ENCODE measurements around the gene TBX21.

DNA sequence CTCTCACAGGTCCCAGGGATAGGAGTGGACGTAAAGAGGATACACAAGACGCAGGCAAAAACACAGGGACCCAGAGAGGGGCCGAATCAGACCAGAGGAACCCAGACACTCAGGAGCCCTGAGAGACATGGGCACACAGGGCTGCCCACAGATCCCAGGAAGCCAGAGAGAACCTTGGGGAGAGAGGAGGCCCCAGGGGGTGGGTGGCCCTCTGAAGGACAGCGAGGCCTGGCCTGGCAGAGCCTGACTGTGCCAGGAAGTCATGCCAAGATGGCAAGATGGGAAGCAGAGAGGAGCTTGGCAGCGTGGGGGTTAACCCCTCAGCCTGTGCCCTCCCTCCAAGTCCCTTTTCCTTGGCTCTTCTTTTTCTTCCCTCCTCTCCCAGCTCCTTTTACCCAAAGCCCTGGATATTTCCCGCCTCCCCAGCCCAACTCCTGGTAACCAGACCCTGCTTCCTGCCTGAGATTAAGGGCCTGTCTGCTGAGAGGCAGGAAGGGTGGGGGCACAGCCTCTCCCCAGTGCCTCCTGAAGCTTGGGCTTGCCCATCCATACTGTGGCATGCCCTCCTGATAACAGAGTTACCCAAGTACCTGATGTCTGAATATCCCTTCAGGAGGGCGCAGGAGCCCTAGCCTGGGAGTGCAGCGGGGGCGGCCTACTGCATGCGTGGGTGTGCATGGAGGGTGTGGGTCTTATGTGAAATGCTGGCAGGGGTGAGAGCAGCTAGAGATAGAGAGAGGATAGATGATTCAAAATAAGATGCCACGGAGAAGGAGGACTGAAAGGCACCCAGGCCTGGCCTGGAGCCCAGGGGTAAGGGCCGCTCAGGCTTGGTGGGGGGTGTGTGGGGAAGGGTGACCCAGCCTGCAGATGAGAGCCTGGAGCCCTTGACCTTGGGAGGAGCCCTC is 6.0 kb upstream of the TBX21 start:
- TF ChIP-seq, protein P1, sequence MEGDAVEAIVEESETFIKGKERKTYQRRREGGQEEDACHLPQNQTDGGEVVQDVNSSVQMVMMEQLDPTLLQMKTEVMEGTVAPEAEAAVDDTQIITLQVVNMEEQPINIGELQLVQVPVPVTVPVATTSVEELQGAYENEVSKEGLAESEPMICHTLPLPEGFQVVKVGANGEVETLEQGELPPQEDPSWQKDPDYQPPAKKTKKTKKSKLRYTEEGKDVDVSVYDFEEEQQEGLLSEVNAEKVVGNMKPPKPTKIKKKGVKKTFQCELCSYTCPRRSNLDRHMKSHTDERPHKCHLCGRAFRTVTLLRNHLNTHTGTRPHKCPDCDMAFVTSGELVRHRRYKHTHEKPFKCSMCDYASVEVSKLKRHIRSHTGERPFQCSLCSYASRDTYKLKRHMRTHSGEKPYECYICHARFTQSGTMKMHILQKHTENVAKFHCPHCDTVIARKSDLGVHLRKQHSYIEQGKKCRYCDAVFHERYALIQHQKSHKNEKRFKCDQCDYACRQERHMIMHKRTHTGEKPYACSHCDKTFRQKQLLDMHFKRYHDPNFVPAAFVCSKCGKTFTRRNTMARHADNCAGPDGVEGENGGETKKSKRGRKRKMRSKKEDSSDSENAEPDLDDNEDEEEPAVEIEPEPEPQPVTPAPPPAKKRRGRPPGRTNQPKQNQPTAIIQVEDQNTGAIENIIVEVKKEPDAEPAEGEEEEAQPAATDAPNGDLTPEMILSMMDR (IDR thresholded peaks at IDR 0.05; ENCODE audit: borderline replicate concordance, extremely low read depth, low read length, poor library complexity, severe bottlenecking): no peak
- no peak for TF ChIP-seq EZH2 (IDR thresholded peaks at IDR 0.05; ENCODE audit: borderline replicate concordance, low read depth, low read length, severe bottlenecking)

Data from DND-41 (cell line).